Occipital lobe (tissue), 2 donors: ENCODE data around the gene DERL2. TPM values are rescaled to one million over a fixed set of nuclear protein-coding genes. Genes with fewer than 3 reads are reported as not detected.
A peak's percentile ranks its signal among the peaks of the same experiment; 100 is the strongest.

Experiments used
- DNase-seq: peaks from one replicate; lab custom pipeline; 2025; lab: John Stamatoyannopoulos, UW
- total RNA-seq: library from RNA; depleted of rRNA; stranded (reverse); fragments of >200 nt; gene quantifications from one replicate; pipeline ENCODE4 v1.2.3, GENCODE V29; 2014

DERL2 gene
- 56.3 TPM for total RNA-seq

DNA sequence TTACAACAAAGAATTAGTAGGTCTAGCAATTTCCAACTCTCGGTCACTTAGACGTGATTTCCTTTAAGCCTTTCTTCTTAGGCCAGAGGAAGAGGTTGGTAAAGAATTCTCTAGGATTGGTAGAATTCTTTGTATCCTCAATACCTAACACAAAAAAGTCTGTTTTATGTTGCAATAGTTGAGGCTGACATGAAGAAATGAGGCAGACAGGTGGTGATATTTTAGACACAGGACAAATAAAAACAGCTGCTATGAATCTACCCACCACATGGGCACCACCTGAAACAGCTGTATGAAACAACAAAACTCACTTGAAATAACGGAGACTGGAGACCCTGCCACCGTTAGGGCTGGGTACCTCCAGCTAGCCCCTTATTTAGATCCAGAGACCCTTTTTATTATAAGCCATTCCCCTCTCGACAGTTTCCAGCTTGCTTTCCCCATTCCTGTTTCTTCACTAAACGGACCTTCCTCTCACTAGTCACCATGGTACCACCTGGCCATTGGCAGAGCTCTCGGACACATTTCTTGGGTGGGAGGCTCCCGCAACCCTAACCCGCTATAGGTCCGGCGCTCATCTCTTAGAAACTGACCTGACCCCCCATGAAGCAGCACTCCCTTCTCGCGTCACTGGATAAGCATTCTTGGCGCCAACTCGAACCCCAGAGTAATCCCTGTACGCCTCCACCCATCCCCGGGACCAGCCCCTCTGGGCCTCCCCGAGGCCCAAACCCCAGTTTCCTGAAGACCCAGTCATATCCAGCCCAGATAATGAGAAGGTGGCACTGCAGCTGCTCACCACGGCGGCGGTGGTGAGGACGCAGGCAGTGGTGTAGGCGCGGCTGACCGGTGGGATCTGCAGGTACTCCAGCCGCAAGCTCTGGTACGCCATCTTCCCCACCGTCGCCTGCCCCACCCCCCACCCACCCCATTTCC lies at the start of gene DERL2:
Gene DERL2 (minus strand): TSS at position 909 of the 936 bp plus-strand sequence. CDS start 17 bp downstream, at position 892.
- DNase-seq = no peak

DNA sequence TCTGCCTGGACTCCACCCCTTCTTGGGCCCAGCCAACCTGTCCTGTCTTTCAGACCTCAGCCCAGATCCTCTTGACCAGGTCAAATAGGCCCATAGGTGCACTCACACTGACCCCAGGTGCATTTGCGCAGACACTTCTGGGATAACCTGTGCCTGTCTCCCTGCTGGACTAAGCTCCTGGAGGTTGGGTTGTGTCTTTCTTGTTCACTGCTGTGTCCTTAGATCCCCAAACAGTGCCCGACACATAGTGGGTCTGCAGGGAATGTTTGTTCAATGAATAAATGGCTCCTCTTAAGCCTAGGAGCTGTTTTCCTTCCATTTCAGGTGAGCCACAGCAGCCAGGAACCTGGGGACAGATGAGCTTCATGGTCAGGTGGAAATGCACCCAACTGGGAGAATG lies 49.5 kb upstream of the DERL2 start:
- no peak for DNase-seq

DNA sequence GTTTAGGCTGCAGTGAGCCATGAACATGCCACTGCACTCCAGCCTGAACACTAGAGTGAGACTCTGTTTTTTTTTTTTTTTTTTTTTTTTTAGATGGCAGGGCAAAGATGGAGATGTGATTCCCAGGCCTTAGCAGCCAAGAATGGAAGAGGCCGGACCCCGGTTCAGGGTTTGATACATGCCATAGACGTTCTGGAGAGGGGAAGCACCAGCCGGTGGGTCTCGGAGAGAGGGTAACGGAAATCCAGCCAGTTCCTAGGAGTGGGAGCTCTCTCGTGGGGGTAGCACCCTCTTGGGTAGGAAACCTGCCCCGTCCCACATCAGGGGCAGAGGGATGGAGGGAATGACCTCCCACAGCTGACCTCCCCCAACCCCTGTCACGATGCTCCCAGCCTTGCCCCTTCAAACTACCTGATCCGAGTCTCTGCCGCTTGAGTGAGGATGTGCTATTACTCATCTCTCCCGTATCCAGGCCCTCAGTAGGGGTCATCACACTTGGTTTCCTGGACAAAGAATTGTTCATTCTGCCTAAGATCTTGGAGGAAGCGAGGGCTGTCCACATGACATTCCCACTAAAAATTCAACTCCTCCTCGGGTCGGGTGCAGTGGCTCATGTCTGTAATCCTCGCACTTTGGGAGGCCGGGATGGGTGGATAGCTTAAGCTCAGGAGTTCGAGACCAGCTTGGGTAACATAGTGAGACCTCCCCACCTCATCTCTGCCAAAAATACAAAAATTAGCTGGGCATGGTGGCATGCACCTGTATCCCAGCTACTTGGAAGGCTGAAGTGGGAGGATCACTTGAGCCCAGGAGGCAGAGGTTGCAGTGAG lies 47.7 kb upstream of the DERL2 start:
- DNase-seq = no peak

DNA sequence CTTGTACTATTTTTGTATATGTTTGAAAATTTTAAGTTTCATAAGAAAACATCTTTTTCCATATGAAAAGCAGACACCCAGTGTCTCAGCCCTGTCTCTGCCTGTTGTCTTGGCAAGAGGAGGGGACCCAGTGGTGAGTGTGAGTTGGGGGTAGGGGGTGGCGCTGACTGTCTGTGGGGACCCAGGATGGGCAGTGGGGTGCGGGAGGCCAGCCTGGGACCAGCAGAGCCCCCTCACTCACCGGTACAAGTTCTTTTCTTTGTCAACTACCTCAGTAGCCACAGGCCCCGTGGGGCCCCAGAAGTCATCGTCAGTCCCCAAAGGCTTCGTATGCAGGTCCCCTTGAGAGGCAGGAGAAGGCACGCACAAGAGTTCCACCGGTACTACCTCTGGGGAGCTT lies 46.6 kb upstream of the DERL2 start:
- no peak for DNase-seq

DNA sequence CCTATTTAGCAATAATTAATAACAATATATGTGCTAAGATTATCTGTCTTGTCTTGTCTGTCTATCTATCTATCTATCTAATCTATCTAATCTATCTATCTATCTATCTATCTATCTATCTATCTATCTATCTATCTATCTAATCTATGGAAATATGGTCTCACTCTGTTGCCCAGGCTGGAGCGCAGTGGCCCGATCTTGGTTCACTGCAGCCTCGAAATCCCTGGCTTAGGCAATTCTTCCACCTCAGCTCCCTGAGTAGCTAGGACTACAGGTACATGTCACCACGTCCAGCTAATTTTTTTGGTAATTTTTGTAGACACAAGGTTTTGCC lies 45.1 kb upstream of the DERL2 start:
- no peak for DNase-seq

DNA sequence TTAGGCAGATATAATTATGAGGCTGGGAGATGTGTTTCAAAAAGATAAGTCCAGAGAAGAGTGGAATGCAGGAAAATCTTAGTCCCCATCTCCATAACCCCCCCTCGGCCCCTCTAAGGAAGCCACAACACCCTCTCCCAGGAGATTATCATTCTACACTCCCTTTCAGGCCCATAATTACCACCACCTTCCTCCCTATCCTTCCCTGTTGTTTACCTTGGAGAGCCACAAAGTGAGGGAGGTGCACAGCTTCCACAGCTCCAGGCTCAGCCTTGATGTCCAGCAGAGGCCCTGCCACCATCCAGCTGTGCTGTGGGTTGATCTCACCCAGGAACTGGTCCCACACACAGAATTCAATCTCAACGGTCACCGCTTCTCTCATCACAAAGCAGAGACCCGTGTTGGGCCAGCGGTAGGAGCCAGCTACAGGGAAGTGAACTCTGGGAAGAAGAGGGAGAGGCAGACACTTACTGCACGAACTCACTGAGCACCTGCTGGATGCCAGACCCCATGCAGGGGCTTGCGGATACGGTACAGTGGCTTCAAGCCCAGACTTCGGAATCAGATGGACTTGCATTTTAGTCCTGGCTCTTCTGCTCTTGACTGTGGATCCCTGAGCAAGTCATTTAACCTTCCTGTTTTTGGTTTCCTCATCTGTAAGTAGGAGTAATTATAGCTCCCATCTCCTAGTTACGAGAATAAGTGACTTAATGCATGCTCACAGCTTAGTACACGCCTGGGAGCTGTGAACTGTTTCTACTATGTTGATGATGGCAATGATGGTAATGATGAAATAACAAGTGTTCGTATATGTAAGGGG lies 44.5 kb upstream of the DERL2 start:
- DNase-seq = no peak

DNA sequence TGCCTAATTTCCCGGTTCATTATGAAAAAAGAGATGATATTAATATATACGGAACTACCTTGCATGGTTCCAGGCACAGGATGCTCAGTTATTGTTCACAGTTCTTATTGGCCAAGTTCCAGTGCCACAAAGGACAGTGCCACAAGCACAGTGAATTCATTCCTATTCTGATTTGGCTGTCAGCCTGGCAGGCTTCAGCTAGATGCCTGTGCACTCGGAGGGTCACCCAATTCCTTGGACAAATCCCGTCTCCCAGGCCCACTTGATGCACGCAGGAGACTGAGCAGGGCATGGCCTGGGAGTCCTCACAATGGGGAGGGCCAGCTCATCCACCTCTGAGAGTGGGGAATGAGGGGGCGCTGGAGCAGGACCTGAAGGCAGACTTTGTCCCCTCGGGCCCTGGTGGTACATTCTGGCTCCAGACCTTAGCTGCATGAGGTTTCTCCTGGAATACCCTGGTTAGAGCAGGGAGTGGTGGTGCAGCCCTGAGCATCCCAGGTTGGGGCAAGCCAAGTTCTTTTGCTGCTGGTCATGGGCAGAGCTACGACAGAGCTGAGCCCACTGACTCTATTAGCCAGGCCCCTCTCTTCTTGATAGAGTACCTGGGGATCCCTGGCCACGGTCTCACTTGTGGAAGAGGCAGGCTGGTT lies 41.7 kb upstream of the DERL2 start:
- DNase-seq = no peak

DNA sequence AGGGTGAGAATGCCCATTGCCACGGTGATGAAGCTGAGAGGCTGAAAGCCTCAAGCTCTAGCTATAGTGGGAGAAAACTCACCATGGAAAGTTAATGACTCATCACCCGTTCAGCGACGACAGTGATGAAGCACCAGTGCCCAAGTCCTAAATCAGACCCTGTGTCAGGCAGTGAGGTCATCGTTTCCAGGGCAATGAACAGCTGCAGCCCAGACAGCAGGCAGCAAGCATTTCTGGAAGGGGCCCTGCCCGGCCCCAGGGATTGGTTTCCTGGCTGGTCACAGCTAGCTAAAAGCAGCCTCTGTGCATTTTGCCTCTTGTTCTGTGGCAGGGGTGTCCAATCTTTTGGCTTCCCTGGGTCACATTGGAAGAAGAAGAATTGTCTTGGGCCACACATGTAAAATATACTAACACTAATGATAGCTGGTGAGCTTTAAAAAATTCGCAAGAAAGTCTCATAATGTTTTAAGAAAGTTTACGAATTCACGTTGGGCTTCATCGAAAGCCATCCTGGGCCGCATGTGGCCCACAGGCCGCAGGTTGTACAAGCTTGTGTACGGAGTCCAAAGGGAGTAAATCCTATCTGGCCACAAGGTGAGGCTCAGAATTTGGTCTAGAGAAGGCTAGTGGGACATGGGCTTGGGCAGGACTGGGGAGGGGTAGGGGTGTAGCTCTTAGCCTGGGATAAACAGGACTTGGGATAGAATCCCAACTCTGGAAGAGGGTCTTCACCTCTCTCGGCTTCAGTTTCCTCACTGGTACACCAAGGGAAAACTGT lies 41.0 kb upstream of the DERL2 start:
- peak; percentile 78 for DNase-seq

DNA sequence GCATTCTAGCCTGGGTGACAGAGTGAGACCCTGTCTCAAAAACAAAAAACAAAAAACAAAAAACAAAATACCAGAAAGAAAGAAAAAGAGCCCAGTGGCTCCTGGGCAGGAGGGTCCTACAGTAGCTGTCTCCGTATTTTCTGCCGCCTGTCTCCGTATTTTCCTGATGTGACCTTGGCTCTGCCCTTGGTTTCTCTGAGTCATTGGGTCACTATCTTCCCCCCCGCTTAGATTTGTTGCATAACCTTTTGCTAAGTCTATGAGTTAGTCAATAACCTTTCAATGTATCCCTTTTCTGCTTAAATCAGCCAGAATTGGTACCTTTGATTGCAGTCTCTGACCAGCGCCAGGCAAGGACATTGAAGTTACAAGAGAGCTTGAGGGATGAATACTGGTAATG lies 37.3 kb upstream of the DERL2 start:
- DNase-seq = no peak

DNA sequence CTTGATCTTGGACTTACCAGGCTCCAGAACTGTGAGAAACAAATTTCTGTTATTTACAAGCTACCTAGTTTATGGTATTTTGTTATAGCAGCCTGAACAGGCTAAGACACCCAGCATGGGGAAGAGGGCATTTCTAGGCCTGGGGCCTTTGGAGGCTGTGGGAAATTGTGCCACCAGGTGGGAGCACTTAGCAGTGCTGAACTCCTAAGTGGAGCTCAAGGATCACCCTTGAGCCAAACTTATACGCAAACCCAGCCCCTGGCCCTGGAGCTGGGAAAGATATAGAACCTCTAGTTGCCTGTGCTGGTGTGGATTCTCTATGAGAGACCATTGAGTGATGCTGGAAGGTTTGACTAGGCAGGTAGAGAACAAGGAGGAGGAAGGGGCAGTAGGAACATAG lies 36.5 kb upstream of the DERL2 start:
- DNase-seq = no peak

DNA sequence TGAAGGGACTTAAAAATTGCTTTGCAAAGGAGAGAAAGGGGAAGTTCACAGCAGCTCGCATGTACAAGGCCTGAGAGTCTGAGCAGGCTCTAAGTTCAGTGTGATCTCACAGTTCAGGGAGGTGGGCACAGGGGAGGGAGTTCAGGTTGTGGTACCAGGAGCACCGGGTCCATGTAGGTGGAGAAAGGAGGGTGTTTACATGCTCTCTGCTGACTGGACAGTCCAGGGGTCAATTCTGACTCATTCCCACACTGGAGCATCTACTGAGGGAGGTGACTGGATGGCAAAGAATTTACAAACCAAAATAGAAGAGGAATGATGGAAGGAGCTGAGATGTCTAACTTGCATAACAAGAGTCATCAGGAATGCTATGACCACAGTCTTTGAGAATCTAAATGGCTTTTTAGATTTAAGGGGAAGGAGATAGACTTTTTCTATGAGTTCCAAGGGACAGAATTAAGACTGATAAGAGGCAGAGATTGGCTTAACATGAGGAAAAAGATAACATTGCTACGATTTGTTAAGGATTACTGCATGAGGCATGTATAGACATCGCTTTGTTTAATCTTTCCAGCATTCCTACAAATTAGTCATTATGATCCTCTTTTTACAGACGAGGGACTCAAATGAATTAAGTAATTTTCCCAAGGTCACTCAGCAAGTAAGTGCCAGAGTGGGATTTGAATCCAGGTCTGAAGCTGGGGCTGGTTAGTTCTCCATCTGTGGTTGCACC lies 30.2 kb upstream of the DERL2 start:
- DNase-seq = no peak

DNA sequence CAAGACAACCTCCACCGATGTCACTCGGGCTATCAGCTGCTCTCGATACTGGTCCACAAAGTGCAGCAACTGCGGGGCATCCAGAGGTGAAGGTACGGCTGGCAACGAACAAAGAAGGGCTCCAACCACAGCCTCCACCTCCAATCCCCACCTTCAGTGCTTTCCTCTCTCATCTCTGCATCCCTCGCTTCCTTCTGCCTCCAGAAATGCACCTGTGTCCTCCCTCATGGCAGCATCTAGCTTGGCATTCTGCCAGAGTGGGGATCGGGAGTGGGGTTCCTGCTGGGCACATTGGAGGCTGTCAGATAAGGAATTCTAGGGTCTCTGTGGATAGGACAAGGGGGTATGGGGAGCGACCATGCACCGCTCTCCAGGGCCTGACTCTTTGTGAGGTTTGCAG lies 29.0 kb upstream of the DERL2 start:
- no peak for DNase-seq

DNA sequence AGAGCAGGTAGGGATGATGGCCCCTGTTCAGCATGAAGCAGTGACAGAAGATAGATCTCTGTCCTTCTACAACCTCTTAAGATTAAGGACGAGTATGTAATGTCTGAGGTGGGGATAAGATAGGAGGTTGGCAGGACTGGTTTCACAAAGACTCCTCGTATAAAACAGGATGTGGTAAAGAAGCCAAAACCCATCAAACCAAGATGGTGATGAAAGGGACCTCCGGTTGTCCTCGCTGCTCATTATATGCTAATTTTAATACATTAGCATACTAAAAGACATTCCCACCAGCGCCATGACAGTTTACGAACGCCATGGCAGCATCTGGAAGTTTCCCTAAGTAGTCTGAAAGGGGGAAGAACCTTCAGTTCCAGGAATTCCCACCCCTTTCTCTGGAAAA lies 27.6 kb upstream of the DERL2 start:
- no peak for DNase-seq

DNA sequence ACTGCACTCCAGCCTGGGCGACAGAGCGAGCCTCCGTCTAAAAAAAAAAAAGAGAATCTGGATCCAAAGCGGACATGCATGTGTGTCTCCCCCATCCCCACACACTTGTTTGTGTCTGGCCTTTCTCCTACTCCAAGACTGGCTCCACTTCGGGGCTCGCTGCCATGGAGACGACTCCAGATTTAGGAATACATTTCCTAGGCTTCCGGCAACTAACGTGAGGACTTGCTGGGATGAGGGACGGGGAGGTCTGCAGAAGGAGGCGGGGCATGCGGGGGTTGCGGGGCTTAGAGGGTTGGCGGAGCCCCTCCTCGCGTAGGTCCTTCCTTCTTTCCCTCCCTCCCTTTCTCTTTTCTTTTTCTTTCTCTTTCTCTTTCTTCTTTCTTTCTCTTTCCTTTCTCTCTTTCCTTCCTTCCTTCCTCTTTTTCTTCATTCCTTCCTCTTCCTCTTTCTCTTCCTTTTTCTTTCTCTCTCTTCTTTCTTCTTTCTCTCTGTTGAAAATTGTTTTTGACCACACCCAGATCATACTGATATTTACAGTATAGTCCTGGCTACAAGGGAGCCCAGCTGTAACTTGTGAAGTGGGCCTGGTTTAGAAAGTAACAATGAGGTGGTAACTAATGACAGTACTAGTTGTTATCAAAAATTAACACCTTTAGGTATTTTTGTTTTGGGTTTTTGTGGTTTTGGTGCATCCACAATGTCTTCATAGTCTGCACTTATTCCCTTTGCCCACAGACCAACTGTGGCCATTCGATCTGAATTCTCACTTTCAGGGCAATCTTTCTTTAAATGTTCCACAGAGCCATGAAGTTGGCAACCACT lies 25.6 kb upstream of the DERL2 start:
- no peak for DNase-seq

DNA sequence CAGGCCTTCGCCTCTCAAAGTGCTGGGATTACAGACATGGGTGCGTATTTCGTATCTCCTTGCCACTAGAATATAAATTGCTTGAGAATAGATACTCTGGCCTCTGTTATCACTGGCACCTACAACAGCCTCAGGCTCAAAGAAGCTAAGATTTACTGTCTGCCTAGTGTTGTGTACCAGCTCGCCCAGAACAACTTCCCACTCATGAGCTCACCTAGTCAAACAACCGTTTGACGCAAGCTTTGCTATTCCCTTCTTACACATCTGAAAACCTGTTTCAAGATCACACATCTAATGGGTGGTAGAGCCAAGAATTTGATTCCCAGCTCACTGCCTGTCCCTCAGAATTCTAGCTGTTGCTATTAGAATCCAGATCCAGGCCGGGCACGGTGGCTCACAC lies 24.8 kb upstream of the DERL2 start:
- DNase-seq = no peak

DNA sequence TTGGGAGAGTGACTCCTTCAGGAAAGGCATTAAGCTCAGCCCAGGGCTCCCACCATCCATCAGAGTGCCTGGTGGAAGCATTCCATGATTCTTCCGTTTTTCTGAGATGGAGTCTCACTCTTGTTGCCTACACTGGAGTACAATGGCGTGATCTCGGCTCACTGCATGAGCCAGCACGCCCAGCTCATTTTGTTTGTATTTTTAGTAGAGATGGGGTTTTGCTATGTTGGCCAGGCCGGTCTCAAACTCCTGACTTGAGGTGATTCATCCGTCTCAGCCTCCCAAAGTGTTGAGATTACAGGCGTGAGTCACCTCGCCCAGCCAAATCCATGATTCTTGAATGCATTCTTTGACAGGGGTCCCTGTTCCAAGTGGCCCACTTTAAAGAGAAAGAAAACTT lies 23.5 kb upstream of the DERL2 start:
- DNase-seq = no peak

DNA sequence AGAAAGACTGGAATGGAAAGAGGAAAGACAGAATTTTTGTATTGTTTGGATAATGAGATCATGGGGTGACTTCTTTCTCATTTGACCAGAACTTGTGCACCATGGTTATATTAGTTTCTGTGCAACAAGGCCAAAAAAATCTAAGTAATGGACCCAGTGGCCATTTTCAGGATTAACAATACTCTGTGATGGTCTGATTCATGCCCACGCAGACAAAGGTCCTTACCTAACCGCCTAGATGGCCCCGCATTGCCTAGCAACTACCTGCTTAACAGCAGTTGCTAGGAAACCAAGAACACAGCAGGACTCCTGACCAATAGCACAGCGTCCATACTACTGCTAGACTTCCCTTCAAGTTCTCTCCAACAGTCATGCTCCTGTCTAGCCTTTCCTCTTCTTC lies 22.8 kb upstream of the DERL2 start:
- DNase-seq = no peak

DNA sequence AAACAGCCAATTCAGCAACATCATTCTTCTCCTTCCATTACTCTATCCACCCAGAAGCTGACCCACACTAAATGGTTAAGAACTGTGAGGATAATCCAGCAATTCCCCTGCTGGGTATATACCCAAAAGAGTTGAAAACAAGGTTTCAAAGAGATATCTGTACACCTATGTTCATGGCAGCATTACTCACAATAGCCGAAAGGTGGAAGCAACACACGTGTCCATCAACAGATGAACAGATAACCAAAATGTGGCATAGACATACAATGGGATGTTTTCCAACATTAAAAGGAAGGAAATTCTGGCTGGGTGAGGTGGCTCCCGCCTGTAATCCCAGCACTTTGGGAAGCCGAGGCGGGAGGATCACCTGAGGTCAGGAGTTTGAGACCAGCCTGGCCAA lies 20.3 kb upstream of the DERL2 start:
- DNase-seq = no peak

DNA sequence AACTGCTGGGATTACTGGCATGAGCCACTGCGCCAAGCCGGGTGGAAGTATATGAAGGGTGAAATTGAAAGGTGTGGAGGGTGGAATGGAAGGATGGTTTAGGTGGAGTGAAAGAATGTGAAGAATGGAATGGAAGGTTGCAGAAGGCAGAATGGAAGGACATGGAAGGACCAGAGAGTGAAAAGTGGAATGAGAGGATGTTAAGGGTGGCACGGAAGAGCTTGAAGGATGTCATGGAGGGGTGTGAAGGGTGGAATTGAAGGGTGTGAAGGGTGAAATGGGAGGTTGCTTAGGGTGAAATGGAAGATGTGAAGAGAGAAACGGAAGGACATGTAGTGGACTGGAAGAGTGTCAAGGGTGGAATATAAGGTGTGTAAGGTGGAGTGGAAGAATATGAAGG lies 16.6 kb upstream of the DERL2 start:
- no peak for DNase-seq
